Panc1 (cell line): ENCODE results near the gene SLC6A11. TPM values are rescaled to one million over a fixed set of nuclear protein-coding genes. Genes with fewer than 3 reads are reported as not detected.

Experiments used
- ATAC-seq: fragments of 200-7000 bp; cut with Tn5 transposase; 2 replicates; pipeline ENCODE4 v1.9.1; 2020; ENCODE audit warnings: mild to moderate bottlenecking, moderate library complexity
- BruUV-seq: library from RNA; stranded (reverse); fragments of 400-500 nt; replicated peaks from 2 replicates; lab custom pipeline; 2021; lab: Mats Ljungman, UMichigan
- CTCF ChIA-PET: fragments of 300-600 bp; sonication (Branson Sonifier 250); formaldehyde crosslinking; loops from one replicate; lab custom pipeline; 2022; ENCODE audit warnings: antibody characterized with exemption; lab: Charles Lee
- POLR2A ChIA-PET: fragments of 300-600 bp; sonication (Branson Sonifier 250); formaldehyde crosslinking; loops from one replicate; lab custom pipeline; 2022; ENCODE audit warnings: antibody characterized with exemption; lab: Charles Lee
- DNase-seq: peaks from one replicate; pipeline ENCODE4 v3.0.0-alpha.2; 2010; ENCODE audit warnings: low read depth, low spot score
- H3K27ac ChIP-seq: 2 replicates; pipeline ENCODE4 v1.5.1; 2011; ENCODE audit warnings: mild to moderate bottlenecking, low read length, inconsistent platforms
- H3K27me3 ChIP-seq: fragments of 200-500 bp; sonication (Bioruptor generic); 2 replicates; pipeline ENCODE4 v1.6.0; 2014; ENCODE audit warnings: low read length, inconsistent platforms; ENCODE audit not compliant: control insufficient read depth, insufficient read depth
- H3K36me3 ChIP-seq: fragments of 200-500 bp; sonication (Bioruptor generic); 2 replicates; pipeline ENCODE4 v1.5.1; 2014; ENCODE audit warnings: inconsistent platforms, mild to moderate bottlenecking, low read length, moderate library complexity; ENCODE audit not compliant: control insufficient read depth, insufficient read depth
- H3K4me1 ChIP-seq: 2 replicates; pipeline ENCODE4 v1.5.1; 2011; ENCODE audit warnings: inconsistent platforms, mild to moderate bottlenecking, low read length, moderate library complexity; ENCODE audit not compliant: control insufficient read depth, insufficient read depth
- H3K4me3 ChIP-seq, 2 experiments: 2 replicates each; pipeline ENCODE4 v1.5.1; 2011 to 2012; ENCODE audit warnings: low read depth in 2 of 2, low read length in 2 of 2, mild to moderate bottlenecking in 2 of 2, inconsistent platforms in 1 of 2, moderate library complexity in 1 of 2
- H3K9me3 ChIP-seq: fragments of 200-500 bp; sonication (Bioruptor generic); 2 replicates; pipeline ENCODE4 v1.5.1; 2014; ENCODE audit warnings: low read depth, mild to moderate bottlenecking, inconsistent platforms, low read length, moderate library complexity; ENCODE audit not compliant: control insufficient read depth, insufficient read depth
- POLR2AphosphoS5 ChIP-seq: IDR thresholded peaks from 2 replicates; pipeline ENCODE4 v1.6.1; 2012; ENCODE audit warnings: mild to moderate bottlenecking, low read depth, low read length, moderate library complexity
- SIN3A ChIP-seq: IDR thresholded peaks from 2 replicates; pipeline ENCODE4 v1.6.1; 2012; ENCODE audit warnings: low read depth, mild to moderate bottlenecking, low read length, moderate library complexity, borderline replicate concordance; ENCODE audit not compliant: insufficient read depth
- TCF7L2 ChIP-seq: IDR thresholded peaks from 2 replicates; pipeline ENCODE4 v1.6.1; 2011; ENCODE audit warnings: mild to moderate bottlenecking, low read depth, low read length, inconsistent platforms
- in situ Hi-C: cut with HindIII; loops from 2 replicates; pipeline ENCODE4 v1.10.0; 2016; ENCODE audit warnings: low sequenced_read_pairs, low pct_unique_long_range_greater_than_20kb
- intact Hi-C: fragments of 100-400 bp; cut with micrococcal nuclease; formaldehyde crosslinking; loops from one replicate; pipeline ENCODE4 v1.10.0; 2022; ENCODE audit not compliant: unreplicated experiment
- total RNA-seq: library from RNA; stranded (reverse); gene quantifications from one replicate; pipeline ENCODE4 v1.2.1, GENCODE V29; 2021; ENCODE audit not compliant: unreplicated experiment
- TF ChIP-seq, protein P1 (sequence below): fragments of 450-650 bp; IDR thresholded peaks from 2 replicates; pipeline ENCODE4 v1.5.1; 2017; ENCODE audit warnings: mild to moderate bottlenecking
- TF ChIP-seq, protein P2 (sequence below), 2 experiments: IDR thresholded peaks; 2 replicates each; pipeline ENCODE4 v1.6.1; 2011 to 2012; ENCODE audit warnings: low read depth in 2 of 2, control low read depth in 1 of 2, low read length in 1 of 2, mild to moderate bottlenecking in 1 of 2, moderate library complexity in 1 of 2; ENCODE audit not compliant: insufficient read depth in 1 of 2

SLC6A11 gene
- total RNA-seq, 1 experiment from 2014 or later: not detected

DNA sequence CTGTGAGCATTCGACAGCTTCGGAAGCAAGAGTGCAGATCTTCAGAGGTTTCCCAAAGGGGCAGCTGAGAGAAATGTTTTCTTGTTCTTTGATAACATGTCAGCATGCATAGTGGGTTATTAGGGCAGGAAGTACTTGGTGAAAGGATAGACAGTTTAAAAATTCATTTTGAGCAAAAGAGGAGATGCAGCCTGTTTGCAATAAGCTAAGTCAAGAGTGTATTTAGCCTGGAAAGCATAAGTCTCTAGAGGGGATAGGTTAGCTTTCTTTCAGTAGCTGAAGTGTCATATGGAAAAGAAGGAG lies 7.4 kb downstream of the SLC6A11 start:
- intact Hi-C loops: no loop called here
- TF ChIP-seq POLR2AphosphoS5 (no peak), TCF7L2 (no peak), SIN3A (no peak)
- TF ChIP-seq, protein P1, sequence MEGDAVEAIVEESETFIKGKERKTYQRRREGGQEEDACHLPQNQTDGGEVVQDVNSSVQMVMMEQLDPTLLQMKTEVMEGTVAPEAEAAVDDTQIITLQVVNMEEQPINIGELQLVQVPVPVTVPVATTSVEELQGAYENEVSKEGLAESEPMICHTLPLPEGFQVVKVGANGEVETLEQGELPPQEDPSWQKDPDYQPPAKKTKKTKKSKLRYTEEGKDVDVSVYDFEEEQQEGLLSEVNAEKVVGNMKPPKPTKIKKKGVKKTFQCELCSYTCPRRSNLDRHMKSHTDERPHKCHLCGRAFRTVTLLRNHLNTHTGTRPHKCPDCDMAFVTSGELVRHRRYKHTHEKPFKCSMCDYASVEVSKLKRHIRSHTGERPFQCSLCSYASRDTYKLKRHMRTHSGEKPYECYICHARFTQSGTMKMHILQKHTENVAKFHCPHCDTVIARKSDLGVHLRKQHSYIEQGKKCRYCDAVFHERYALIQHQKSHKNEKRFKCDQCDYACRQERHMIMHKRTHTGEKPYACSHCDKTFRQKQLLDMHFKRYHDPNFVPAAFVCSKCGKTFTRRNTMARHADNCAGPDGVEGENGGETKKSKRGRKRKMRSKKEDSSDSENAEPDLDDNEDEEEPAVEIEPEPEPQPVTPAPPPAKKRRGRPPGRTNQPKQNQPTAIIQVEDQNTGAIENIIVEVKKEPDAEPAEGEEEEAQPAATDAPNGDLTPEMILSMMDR: no peak
- TF ChIP-seq, protein P2, sequence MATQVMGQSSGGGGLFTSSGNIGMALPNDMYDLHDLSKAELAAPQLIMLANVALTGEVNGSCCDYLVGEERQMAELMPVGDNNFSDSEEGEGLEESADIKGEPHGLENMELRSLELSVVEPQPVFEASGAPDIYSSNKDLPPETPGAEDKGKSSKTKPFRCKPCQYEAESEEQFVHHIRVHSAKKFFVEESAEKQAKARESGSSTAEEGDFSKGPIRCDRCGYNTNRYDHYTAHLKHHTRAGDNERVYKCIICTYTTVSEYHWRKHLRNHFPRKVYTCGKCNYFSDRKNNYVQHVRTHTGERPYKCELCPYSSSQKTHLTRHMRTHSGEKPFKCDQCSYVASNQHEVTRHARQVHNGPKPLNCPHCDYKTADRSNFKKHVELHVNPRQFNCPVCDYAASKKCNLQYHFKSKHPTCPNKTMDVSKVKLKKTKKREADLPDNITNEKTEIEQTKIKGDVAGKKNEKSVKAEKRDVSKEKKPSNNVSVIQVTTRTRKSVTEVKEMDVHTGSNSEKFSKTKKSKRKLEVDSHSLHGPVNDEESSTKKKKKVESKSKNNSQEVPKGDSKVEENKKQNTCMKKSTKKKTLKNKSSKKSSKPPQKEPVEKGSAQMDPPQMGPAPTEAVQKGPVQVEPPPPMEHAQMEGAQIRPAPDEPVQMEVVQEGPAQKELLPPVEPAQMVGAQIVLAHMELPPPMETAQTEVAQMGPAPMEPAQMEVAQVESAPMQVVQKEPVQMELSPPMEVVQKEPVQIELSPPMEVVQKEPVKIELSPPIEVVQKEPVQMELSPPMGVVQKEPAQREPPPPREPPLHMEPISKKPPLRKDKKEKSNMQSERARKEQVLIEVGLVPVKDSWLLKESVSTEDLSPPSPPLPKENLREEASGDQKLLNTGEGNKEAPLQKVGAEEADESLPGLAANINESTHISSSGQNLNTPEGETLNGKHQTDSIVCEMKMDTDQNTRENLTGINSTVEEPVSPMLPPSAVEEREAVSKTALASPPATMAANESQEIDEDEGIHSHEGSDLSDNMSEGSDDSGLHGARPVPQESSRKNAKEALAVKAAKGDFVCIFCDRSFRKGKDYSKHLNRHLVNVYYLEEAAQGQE (IDR thresholded peaks at IDR 0.05; ENCODE audit: insufficient read depth in 1 of 2, low read depth in 2 of 2, low read length in 1 of 2): no peak
- H3K4me1 ChIP-seq: no peaks in the 10 kb centered on the region
- H3K9me3 ChIP-seq: no peaks in the 10 kb centered on the region
- ATAC-seq (no peak), DNase-seq (no peak)
- H3K4me3 ChIP-seq: no peak overlapping the region
- H3K27ac ChIP-seq: no peak overlapping the region
- in situ Hi-C loops: no loop called here
- ChIA-PET CTCF (no interaction called here), POLR2A (no interaction called here)
- H3K36me3 ChIP-seq: no peaks in the 10 kb centered on the region
- no TSS peak for BruUV-seq
- H3K27me3 ChIP-seq: peaks cover 4% of the 10 kb centered on the region; the same call in 1 of the 2 replicates

DNA sequence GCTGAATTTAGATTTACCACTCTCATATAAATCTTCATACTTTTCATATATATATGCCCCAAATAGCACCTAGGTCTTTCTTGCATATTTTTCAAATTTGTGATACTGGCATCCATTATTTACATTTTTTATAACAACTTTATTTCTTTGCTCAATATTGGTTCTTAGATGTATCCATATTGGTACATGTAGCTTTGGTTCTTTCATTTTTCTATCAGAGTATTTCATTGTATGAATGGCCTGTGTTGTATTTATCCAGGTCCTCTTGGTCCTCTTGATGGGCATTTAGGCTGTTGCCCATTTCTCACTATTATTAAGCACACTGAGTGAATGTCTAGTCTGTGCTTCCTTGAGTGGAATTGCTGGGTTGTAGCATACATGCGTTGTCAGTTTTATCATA lies 8.4 kb downstream of the SLC6A11 start:
- DNase-seq (no peak), ATAC-seq (no peak)
- Histone ChIP-seq H3K27ac (no peak overlapping the region), H3K36me3 (no peaks in the 10 kb centered on the region), H3K4me1 (no peaks in the 10 kb centered on the region), H3K27me3 (no peaks in the 10 kb centered on the region; the same call in 1 of the 2 replicates), H3K9me3 (no peaks in the 10 kb centered on the region), H3K4me3 (no peak overlapping the region)
- POLR2A ChIA-PET: no interaction called here
- BruUV-seq: no TSS peak
- TF ChIP-seq, protein P2 (IDR thresholded peaks at IDR 0.05; ENCODE audit: insufficient read depth in 1 of 2, low read depth in 2 of 2, low read length in 1 of 2): no peak
- TF ChIP-seq SIN3A (no peak), POLR2AphosphoS5 (no peak), TCF7L2 (no peak)
- TF ChIP-seq, protein P1: no peak
- CTCF ChIA-PET: no interaction called here
- in situ Hi-C loops (no loop called here), intact Hi-C loops (no loop called here)
